C4-2B (cell line): ENCODE measurements around the gene MYO1D.

Source experiments
- ZFX ChIP-seq: fragments of 450-650 bp; IDR thresholded peaks from 2 replicates; pipeline ENCODE4 v1.6.1; 2017
- TF ChIP-seq, protein P1 (sequence below): fragments of 450-650 bp; conservative IDR thresholded peaks from 2 replicates; pipeline ENCODE4 v1.5.1; 2017; ENCODE audit warnings: mild to moderate bottlenecking

DNA sequence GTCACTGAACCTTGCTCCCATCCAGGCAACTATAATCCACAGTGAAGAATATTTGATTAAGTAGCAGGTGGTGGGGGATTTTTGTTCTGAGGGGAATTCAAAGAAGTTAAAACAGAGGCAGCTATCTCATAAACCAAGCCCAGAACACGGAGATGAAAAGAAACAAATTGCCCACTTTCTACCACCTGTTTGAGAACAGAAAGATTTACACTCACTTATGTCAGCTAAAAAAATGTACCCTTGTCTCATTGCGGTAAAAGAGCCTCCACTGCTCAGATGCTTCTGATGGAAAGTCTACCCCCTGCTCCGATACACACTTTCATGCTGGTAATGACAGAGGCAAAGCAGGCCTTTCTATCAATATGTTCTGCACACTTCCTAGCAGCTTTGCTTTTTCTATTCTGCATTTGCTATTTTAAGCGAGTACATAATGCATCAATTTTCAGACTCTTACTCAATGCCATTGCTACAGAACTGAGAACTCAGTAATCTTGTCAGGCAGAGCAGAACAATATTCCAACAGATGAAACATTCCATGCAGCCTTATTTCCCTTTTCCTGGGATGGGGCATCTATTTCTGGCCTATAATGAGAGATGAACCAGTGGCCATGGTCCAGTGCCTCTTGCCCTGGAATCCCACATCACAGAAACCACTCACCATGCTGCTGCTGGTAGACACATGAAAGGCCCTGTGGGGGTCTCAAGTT, 361.1 kb downstream of the MYO1D start:
- TF ChIP-seq, protein P1, sequence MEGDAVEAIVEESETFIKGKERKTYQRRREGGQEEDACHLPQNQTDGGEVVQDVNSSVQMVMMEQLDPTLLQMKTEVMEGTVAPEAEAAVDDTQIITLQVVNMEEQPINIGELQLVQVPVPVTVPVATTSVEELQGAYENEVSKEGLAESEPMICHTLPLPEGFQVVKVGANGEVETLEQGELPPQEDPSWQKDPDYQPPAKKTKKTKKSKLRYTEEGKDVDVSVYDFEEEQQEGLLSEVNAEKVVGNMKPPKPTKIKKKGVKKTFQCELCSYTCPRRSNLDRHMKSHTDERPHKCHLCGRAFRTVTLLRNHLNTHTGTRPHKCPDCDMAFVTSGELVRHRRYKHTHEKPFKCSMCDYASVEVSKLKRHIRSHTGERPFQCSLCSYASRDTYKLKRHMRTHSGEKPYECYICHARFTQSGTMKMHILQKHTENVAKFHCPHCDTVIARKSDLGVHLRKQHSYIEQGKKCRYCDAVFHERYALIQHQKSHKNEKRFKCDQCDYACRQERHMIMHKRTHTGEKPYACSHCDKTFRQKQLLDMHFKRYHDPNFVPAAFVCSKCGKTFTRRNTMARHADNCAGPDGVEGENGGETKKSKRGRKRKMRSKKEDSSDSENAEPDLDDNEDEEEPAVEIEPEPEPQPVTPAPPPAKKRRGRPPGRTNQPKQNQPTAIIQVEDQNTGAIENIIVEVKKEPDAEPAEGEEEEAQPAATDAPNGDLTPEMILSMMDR, result no peak
- TF ChIP-seq ZFX, result no peak
